ENCODE results near the gene APLP1. TPM values are rescaled to one million over a fixed set of nuclear protein-coding genes. Genes with fewer than 3 reads are reported as not detected.

The APLP1 gene
- total RNA-seq, 1 experiment from 2014 or later, result 2.0 TPM

DNA sequence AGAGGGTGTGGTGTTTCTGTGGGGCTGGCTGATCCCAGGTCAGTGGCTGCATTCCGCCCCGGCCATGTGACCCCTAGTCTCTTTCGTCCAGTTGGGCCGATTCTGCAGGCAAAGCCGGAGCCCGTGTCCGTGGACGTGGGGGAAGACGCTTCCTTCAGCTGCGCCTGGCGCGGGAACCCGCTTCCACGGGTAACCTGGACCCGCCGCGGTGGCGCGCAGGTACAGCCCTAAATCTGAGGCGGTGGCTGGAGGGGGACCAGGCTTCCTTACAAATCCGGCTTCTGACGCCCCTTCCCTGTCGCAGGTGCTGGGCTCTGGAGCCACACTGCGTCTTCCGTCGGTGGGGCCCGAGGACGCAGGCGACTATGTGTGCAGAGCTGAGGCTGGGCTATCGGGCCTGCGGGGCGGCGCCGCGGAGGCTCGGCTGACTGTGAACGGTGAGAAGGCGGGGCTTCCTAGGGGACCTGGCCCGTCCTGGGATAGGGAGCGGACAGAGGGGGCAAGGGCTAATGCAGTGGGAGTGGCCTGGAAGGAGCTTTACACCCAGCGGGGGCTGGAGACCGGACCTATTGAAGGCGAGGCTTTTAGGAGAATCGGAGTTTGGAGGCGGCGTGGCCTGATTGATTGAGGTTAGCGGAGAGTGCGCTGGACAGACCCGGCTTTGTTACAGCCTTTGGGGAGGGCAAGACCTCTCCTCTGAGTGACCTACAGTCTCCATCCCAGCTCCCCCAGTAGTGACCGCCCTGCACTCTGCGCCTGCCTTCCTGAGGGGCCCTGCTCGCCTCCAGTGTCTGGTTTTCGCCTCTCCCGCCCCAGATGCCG is 7.3 kb upstream of the APLP1 start:
- no peaks in the 10 kb centered on the region for H3K79me2 ChIP-seq (ENCODE audit: low read depth)
- H3K27ac ChIP-seq, result no peak overlapping the region
- H3F3A ChIP-seq (ENCODE audit: insufficient read depth, low read depth), result no peaks in the 10 kb centered on the region
- DNase-seq, result no peak
- H3K9me3 ChIP-seq (ENCODE audit: insufficient read depth, low read depth), result no peaks in the 10 kb centered on the region
- no peaks in the 10 kb centered on the region for H3K9me2 ChIP-seq (ENCODE audit: insufficient read depth)
- ChIA-PET CTCF (no interaction called here), POLR2A (ENCODE audit: unreplicated experiment) (no interaction called here)
- no peak overlapping the region for H3K4me2 ChIP-seq
- H2AFZ ChIP-seq, result no peak overlapping the region
- H3K36me3 ChIP-seq (ENCODE audit: low read depth), result no peaks in the 10 kb centered on the region
- H3K4me3 ChIP-seq, result no peak overlapping the region
- intact Hi-C loops (cut with micrococcal nuclease; ENCODE audit: unreplicated experiment), result no loop called here
- peaks cover 90% of the 10 kb centered on the region for H3K27me3 ChIP-seq (ENCODE audit: insufficient read depth, low read depth)
- H4K20me1 ChIP-seq (ENCODE audit: insufficient read depth), result no peaks in the 10 kb centered on the region
- no TSS peak for BruUV-seq (replicated peaks)
- H3K4me1 ChIP-seq (replicated peaks; ENCODE audit: insufficient read depth), result no peaks in the 10 kb centered on the region
- TF ChIP-seq, protein P1, sequence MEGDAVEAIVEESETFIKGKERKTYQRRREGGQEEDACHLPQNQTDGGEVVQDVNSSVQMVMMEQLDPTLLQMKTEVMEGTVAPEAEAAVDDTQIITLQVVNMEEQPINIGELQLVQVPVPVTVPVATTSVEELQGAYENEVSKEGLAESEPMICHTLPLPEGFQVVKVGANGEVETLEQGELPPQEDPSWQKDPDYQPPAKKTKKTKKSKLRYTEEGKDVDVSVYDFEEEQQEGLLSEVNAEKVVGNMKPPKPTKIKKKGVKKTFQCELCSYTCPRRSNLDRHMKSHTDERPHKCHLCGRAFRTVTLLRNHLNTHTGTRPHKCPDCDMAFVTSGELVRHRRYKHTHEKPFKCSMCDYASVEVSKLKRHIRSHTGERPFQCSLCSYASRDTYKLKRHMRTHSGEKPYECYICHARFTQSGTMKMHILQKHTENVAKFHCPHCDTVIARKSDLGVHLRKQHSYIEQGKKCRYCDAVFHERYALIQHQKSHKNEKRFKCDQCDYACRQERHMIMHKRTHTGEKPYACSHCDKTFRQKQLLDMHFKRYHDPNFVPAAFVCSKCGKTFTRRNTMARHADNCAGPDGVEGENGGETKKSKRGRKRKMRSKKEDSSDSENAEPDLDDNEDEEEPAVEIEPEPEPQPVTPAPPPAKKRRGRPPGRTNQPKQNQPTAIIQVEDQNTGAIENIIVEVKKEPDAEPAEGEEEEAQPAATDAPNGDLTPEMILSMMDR (conservative IDR thresholded peaks at IDR 0.05), result no peak
- no peak for TF ChIP-seq EZH2 (IDR thresholded peaks at IDR 0.05; ENCODE audit: low read depth)

- BruUV-seq (replicated peaks), result no TSS peak
- Histone ChIP-seq H3K36me3 (ENCODE audit: low read depth) (no peaks in the 10 kb centered on the region), H3K4me1 (replicated peaks; ENCODE audit: insufficient read depth) (no peaks in the 10 kb centered on the region), H3K9me3 (ENCODE audit: insufficient read depth, low read depth) (no peaks in the 10 kb centered on the region), H3K27me3 (ENCODE audit: insufficient read depth, low read depth) (peaks cover 90% of the 10 kb centered on the region), H3K9me2 (ENCODE audit: insufficient read depth) (no peaks in the 10 kb centered on the region), H3F3A (ENCODE audit: insufficient read depth, low read depth) (no peaks in the 10 kb centered on the region), H2AFZ (no peak overlapping the region), H3K79me2 (ENCODE audit: low read depth) (no peaks in the 10 kb centered on the region), H3K4me2 (no peak overlapping the region), H3K4me3 (no peak overlapping the region), H3K27ac (no peak overlapping the region), H4K20me1 (ENCODE audit: insufficient read depth) (no peaks in the 10 kb centered on the region)
- ChIA-PET CTCF (no interaction called here), POLR2A (ENCODE audit: unreplicated experiment) (no interaction called here)
- DNase-seq, result no peak
- intact Hi-C loops (cut with micrococcal nuclease; ENCODE audit: unreplicated experiment), result no loop called here
- TF ChIP-seq, protein P1 (conservative IDR thresholded peaks at IDR 0.05), result no peak
- no peak for TF ChIP-seq EZH2 (IDR thresholded peaks at IDR 0.05; ENCODE audit: low read depth)
Measured at GRCh38 chr19:35861640-35862160, 6.7 kb upstream of the APLP1 start.

DNA sequence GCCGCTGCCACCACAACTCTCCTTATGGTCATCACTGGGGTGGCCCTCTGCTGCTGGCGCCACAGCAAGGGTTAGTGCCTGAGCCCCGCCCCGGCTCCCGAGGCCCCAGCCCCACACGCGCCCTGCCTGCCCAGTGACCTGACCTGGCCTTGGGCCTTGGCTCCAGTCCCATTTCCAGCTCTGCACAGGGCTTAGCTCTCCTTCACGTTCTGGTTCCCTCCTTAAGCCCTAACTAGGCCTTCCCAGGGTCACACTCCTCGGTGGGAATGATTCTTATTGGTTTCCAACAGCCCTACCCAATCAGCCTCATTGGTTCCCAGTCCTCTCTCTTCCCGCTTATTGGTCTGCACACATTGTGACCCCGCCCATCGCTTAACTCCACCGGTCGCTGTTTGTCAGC is 5.8 kb upstream of the APLP1 start:
- no peaks in the 10 kb centered on the region for H3K36me3 ChIP-seq (ENCODE audit: low read depth)
- H3F3A ChIP-seq (ENCODE audit: insufficient read depth, low read depth), result no peaks in the 10 kb centered on the region
- H3K4me1 ChIP-seq (replicated peaks; ENCODE audit: insufficient read depth), result no peaks in the 10 kb centered on the region
- CTCF ChIA-PET, result no interaction called here
- H2AFZ ChIP-seq, result no peak overlapping the region
- POLR2A ChIA-PET (ENCODE audit: unreplicated experiment), result no interaction called here
- no peaks in the 10 kb centered on the region for H4K20me1 ChIP-seq (ENCODE audit: insufficient read depth)
- H3K27me3 ChIP-seq (ENCODE audit: insufficient read depth, low read depth), result peaks cover 90% of the 10 kb centered on the region
- intact Hi-C loops (cut with micrococcal nuclease; ENCODE audit: unreplicated experiment), result no loop called here
- no peaks in the 10 kb centered on the region for H3K9me3 ChIP-seq (ENCODE audit: insufficient read depth, low read depth)
- H3K4me3 ChIP-seq, result no peak overlapping the region
- no peak overlapping the region for H3K4me2 ChIP-seq
- H3K9me2 ChIP-seq (ENCODE audit: insufficient read depth), result no peaks in the 10 kb centered on the region
- DNase-seq, result no peak
- H3K27ac ChIP-seq, result no peak overlapping the region
- no peak for TF ChIP-seq EZH2 (IDR thresholded peaks at IDR 0.05; ENCODE audit: low read depth)
- TF ChIP-seq, protein P1 (conservative IDR thresholded peaks at IDR 0.05), result no peak
- BruUV-seq (replicated peaks), result no TSS peak
- H3K79me2 ChIP-seq (ENCODE audit: low read depth), result no peaks in the 10 kb centered on the region
